Lung (tissue), 12 donors: ENCODE data around the gene BRI3BP. TPM values are rescaled to one million over a fixed set of nuclear protein-coding genes. Genes with fewer than 3 reads are reported as not detected.

Experiments
- ATAC-seq: fragments of 200-7000 bp; cut with Tn5 transposase; one replicate; pipeline ENCODE4 v1.9.1; 2020; ENCODE audit warnings: moderate number of reproducible peaks; ENCODE audit not compliant: insufficient read depth, low FRiP score
- DNase-seq, 3 donors: peaks; one replicate each; pipeline ENCODE4 v3.0.0-alpha.2; 2013 to 2017
- H3K27ac ChIP-seq, 2 donors: one replicate each; pipeline ENCODE4 v1.5.1; 2013; ENCODE audit warnings: mild to moderate bottlenecking in 2 of 2, moderate library complexity in 2 of 2, control low read depth in 1 of 2, inconsistent platforms in 1 of 2, low read depth in 1 of 2, low read length in 1 of 2
- H3K27me3 ChIP-seq, 3 donors: one replicate each; pipeline ENCODE4 v1.5.1; 2013; ENCODE audit warnings: low read length in 2 of 3; ENCODE audit not compliant: control insufficient read depth in 3 of 3, insufficient read depth in 3 of 3
- H3K36me3 ChIP-seq, 4 donors: one replicate each; pipeline ENCODE4 v1.5.1; 2013; ENCODE audit warnings: low read length in 4 of 4, mild to moderate bottlenecking in 1 of 4, moderate library complexity in 1 of 4; ENCODE audit not compliant: control insufficient read depth in 4 of 4, insufficient read depth in 4 of 4
- H3K4me1 ChIP-seq, 5 donors: one replicate each; pipeline ENCODE4 v1.5.1; 2013; ENCODE audit warnings: low read length in 5 of 5, mild to moderate bottlenecking in 2 of 5, moderate library complexity in 1 of 5; ENCODE audit not compliant: control insufficient read depth in 5 of 5, insufficient read depth in 5 of 5
- H3K4me3 ChIP-seq: one replicate; pipeline ENCODE4 v1.5.1; 2013; ENCODE audit warnings: mild to moderate bottlenecking, control low read depth, moderate library complexity
- H3K9ac ChIP-seq, 2 donors: one replicate each; pipeline ENCODE4 v1.5.1; 2013; ENCODE audit warnings: low read length in 2 of 2, control low read depth in 1 of 2; ENCODE audit not compliant: insufficient read depth in 1 of 2
- H3K9me3 ChIP-seq, 4 donors: one replicate each; pipeline ENCODE4 v1.5.1; 2013; ENCODE audit warnings: low read length in 3 of 4, mild to moderate bottlenecking in 1 of 4, moderate library complexity in 1 of 4; ENCODE audit not compliant: control insufficient read depth in 4 of 4, insufficient read depth in 3 of 4
- CTCF ChIP-seq: IDR thresholded peaks from 2 replicates; pipeline ENCODE4 v1.5.1; 2012; ENCODE audit warnings: mild to moderate bottlenecking; ENCODE audit errors: control extremely low read depth, extremely low read depth
- WGBS, 2 donors: extraction: QIAGEN DNeasy Blood & Tissue Kit; methylation state at CpG; one replicate each; pipeline ENCODE4 v1.1.7; 2013; 5-methylcytosine and 5-hydroxymethylcytosine counted together
- polyA plus RNA-seq, 2 donors: library from polyadenylated mRNA; stranded (reverse); fragments of 200-250 nt; gene quantifications; one replicate each; pipeline ENCODE4 v1.2.1, GENCODE V29; 2013
- total RNA-seq, 2 donors: library from RNA; depleted of rRNA in 1 of 2; stranded (reverse); fragments of >200 nt in 1 of 2; gene quantifications; one replicate each; pipeline ENCODE4 v1.2.1, GENCODE V29; 2014 to 2021
- donor health status: control.
- donor health status: control.
- donor health status: Bipolar disorder and iron deficiency.
- donor health status: healthy.
- donor health status: DM: yes; HTN: yes; CAD: no.

The BRI3BP gene
- total and polyA plus RNA-seq, 4 donors = 2.3 to 9.5 (median 5.5) TPM

- Histone ChIP-seq H3K9ac (no peak overlapping the region), H3K36me3 (peaks cover 6 to 68% (median 15%) of the 10 kb centered on the region in 4 donors), H3K9me3 (no peaks in the 10 kb centered on the region), H3K27me3 (no peaks in the 10 kb centered on the region), H3K4me3 (no peak overlapping the region), H3K27ac (no peak overlapping the region), H3K4me1 (no peaks in the 10 kb centered on the region)
- DNase-seq = no peak
- TF ChIP-seq CTCF = no peak
- ATAC-seq = no peak
- 92 to 93% methylated on average over 10 of the region's 10 CpGs for WGBS, 2 donors
Observed at GRCh38 chr12:124972211-124972610, 21.2 kb upstream of the BRI3BP start.

GRCh38 chr12:124975276-124975675 is 18.2 kb upstream of the BRI3BP start:
- ATAC-seq = no peak
- H3K36me3 ChIP-seq = peaks cover 13 to 68% (median 21%) of the 10 kb centered on the region in 4 donors

GRCh38 chr12:124976999-124977398 is 16.4 kb upstream of the BRI3BP start:
- Histone ChIP-seq H3K27ac (no peak overlapping the region), H3K4me1 (no peaks in the 10 kb centered on the region), H3K9me3 (peaks cover 0 to 2% (median 0%) of the 10 kb centered on the region in 4 donors), H3K36me3 (peaks cover 16 to 62% (median 25%) of the 10 kb centered on the region in 4 donors), H3K27me3 (no peaks in the 10 kb centered on the region), H3K4me3 (no peak overlapping the region), H3K9ac (no peak overlapping the region)
- no peak for TF ChIP-seq CTCF
- DNase-seq = no peak
- 95 to 97% methylated on average over 10 of the region's 10 CpGs for WGBS, 2 donors
- no peak for ATAC-seq

More at GRCh38 chr12:124975276-124975675, 18.2 kb upstream of the BRI3BP start:
- Histone ChIP-seq H3K27ac (no peak overlapping the region), H3K27me3 (no peaks in the 10 kb centered on the region), H3K4me1 (no peaks in the 10 kb centered on the region), H3K9me3 (peaks cover 0 to 2% (median 0%) of the 10 kb centered on the region in 4 donors), H3K9ac (no peak overlapping the region), H3K4me3 (no peak overlapping the region)
- 98% methylated on average over 15 of the region's 15 CpGs for WGBS, 2 donors
- TF ChIP-seq CTCF = no peak
- no peak for DNase-seq

GRCh38 chr12:124979568-124979967 is 13.9 kb upstream of the BRI3BP start:
- no peak for DNase-seq
- WGBS, 2 donors = 90 to 91% methylated on average over 10 of the region's 10 CpGs
- H3K36me3 ChIP-seq = peaks cover 20 to 63% (median 26%) of the 10 kb centered on the region in 4 donors

More at GRCh38 chr12:124979568-124979967, 13.9 kb upstream of the BRI3BP start:
- H3K4me3 ChIP-seq = no peak overlapping the region
- TF ChIP-seq CTCF = no peak
- no peak overlapping the region for H3K27ac ChIP-seq
- H3K4me1 ChIP-seq = no peaks in the 10 kb centered on the region
- H3K9ac ChIP-seq = no peak overlapping the region
- ATAC-seq = no peak
- H3K9me3 ChIP-seq = peaks cover 0 to 2% (median 0%) of the 10 kb centered on the region in 4 donors
- H3K27me3 ChIP-seq = no peaks in the 10 kb centered on the region
